Nucleus accumbens (tissue), 56 donors: ENCODE data around the gene HTR4.
"Not testable (repeated sequence)": the region's sequence is repeated elsewhere in the genome, so short reads cannot be mapped to it uniquely, and the experiment has no call there.

Source experiments
- DNase-seq, 56 donors: peaks; one replicate each; lab custom pipeline; 2025; lab: John Stamatoyannopoulos, UW

HTR4 gene

GRCh38 chr5:148541054-148541835 lies 113.1 kb downstream of the HTR4 start:
- DNase-seq: no peak

GRCh38 chr5:148540647-148541046 lies 113.7 kb downstream of the HTR4 start:
- no peak for DNase-seq

- no peak for DNase-seq
Measured at GRCh38 chr5:148539851-148540250, 114.5 kb downstream of the HTR4 start.

DNA sequence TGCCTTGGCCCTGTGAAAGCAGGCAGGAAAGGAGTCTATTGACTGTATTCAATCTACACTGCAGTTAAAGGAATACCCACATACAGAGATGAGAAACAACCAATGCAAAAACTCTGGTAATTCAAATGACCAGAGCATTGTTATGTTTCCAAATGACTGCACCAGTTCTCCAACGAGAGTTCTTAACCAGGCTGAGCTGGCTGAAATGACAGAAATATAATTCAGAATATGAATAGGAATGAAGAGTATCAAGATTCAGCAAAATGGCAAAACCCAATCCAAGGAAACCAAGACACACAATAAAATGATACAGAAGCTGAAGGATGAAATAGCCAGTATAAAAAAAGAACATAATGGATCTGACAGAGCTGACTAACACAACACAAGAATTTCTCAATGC lies 119.1 kb downstream of the HTR4 start:
- no peak for DNase-seq

- no peak for DNase-seq
Measured at GRCh38 chr5:148532969-148533670, 121.2 kb downstream of the HTR4 start.

- DNase-seq: not testable (repeated sequence)
Measured at GRCh38 chr5:148529450-148529849, 124.9 kb downstream of the HTR4 start.

DNA sequence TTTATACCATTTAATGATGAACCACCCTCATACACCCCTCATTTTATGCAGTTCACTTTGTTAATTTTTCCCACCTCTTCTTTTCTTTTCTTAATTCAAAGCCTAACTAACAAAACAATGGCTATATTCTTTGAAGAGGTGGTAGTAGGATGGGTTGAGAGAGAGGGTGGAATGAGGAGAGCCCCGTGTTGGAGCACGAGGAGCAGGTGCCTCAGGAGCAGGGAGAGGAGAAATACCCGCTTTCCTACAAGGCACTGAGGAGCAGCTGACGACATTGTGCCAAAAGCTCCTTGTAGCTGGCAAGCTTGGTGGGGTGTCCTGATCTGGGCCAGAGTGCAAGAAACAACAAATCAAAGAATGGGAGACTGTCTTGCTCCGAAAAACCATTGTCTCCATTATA lies 129.6 kb downstream of the HTR4 start:
- DNase-seq: peak in 23 of 56 donors; percentile 1 to 59 (median 13)

DNA sequence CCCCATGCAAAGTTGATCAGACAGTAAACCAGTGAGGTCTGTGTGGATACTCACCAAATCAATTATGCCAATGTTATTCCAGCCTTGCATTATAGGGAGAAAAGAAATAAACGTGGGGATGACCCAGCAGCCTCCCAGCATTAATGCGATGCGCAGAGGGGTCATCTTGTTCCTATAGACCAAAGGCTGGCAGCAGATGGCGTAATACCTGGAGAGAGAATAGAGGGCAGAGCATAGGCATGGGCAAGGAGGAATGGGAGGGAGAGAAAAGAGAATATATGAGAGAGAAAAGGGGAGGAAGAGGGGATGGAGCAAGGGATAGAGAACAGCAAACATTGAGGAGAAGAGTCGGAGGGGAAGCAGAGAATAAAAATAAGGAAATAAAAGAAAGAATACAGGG lies 131.2 kb downstream of the HTR4 start:
- DNase-seq: no peak

- no peak for DNase-seq
Measured at GRCh38 chr5:148515460-148515859, 138.9 kb downstream of the HTR4 start.

DNA sequence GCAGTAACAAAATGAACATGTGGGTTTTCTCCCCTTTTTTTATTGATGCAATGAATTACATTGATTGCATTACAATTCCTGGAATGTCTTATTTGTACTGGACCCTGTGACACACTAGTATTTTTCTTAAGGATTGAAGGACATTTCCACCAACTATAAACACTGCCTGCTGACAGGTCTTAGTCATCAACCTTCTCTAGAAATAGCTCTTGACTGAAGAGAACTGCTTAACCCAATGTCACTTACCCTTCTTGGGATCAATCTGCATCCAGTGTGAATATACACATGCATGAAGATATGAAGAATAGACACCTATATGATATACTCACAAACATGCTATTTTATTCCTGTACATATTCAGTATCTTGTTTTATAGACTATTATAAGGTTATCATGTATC lies 140.0 kb downstream of the HTR4 start:
- no peak for DNase-seq

DNA sequence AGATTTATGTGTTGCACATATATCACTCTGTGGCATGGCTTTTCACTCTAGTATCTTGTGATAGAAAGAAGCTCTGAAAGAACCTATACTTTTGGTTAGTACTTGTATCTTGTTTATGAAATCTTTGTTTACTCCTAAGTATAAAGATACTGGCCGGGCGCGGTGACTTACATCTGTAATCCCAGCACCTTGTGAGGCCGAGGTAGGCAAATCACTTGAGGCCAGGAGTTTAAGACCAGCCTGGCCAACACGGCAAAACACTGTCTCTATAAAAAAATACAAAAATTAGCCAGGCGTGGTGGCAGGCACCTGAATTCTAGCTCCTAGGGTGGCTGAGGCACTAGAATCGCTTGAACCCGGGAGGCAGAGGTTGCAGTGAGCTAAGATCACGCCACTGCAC lies 141.8 kb downstream of the HTR4 start:
- DNase-seq: no peak

- no peak for DNase-seq
Measured at GRCh38 chr5:148511810-148512347, 142.4 kb downstream of the HTR4 start.

DNA sequence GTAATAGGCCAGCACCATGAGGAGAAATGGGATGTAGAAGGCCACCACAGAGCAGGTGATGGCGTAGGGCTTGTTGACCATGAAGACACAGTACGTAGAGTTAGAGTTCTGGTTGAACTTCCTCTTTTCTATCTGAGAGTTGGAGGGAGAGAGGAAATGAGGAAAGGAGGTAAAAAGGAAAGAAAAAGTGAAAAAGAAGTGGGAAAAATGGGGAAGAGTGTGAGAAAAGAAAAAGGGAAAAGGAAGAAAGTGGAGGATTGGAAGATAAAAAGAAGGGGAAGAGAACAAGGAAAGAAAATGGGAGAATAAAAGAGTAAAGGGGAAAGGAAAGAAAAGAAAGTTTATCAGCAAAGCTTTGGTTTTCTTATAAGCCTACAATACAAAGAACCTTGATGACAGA lies 144.4 kb downstream of the HTR4 start:
- no peak for DNase-seq

GRCh38 chr5:148507648-148508047 lies 146.7 kb downstream of the HTR4 start:
- DNase-seq: no peak

- DNase-seq: no peak
Measured at GRCh38 chr5:148499452-148499851, 154.9 kb downstream of the HTR4 start.

GRCh38 chr5:148497757-148498156 lies 156.6 kb downstream of the HTR4 start:
- no peak for DNase-seq

DNA sequence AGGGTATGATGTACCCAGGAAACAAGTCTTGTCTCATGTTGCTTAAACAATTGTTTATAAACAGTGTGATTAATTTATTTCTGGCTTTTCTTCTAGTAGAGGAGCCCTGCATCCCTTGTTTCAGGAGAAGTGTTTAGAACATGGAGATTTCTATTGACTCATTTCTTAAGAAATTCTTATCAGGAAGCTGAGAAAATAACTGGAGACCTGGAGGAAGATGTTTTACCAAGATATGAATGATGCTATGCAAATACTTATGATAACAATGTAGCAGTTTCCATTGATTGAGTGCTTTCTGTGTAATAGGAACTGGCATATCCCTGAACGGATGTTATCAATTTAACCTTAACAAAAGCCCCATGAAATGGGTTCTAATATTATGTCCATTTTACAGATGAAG lies 162.0 kb downstream of the HTR4 start:
- no peak for DNase-seq

DNA sequence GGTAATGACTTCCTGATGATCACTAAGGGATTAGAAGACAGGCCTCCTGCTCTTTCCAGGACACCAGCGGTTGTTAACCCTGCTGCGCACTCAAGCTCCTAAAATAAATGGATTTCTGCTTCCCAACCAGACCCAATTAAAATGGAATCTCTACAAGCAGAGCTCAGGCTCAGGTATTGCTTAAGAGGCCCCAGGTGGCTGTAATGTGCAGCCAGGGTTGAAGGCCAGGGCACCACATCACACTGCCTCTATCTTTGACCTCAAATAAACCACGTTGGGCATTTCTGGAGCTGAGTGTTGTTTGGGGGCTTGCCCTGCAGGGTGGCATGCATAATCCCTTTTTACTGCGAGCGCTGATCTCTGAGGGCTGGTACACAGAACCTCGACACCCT lies 162.5 kb downstream of the HTR4 start:
- DNase-seq: no peak

GRCh38 chr5:148491015-148491792 lies 163.1 kb downstream of the HTR4 start:
- no peak for DNase-seq

- no peak for DNase-seq
Measured at GRCh38 chr5:148488757-148489156, 165.6 kb downstream of the HTR4 start.

DNA sequence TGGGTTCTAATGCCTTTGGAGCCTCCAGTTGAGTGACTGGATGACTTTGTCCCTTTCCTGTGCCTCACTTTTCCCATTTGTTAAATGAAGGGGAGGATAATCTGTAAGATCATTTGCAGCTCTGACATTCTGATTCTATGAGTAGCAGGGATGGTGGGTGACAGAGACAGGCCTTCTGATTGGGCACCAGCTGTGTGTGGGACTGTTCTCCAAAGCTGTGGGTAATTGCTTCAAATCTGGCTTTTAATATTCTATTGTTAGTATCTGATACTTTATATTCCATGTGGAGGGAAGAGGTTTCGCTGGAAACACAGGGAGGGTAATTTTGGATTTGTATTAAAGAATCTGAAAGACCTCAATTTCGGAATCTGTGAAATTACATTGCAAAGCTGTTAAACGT lies 167.9 kb downstream of the HTR4 start:
- peak in 28 of 56 donors; percentile 4 to 78 (median 38) for DNase-seq
